ENCODE measurements around the gene DIP2B. TPM values are rescaled to one million over a fixed set of nuclear protein-coding genes. Genes with fewer than 3 reads are reported as not detected.
A peak's percentile ranks its signal among the peaks of the same experiment; 100 is the strongest.

DIP2B gene
- total and polyA plus RNA-seq, 10 donors, result 5.6 to 96.4 (median 61.6) TPM

DNA sequence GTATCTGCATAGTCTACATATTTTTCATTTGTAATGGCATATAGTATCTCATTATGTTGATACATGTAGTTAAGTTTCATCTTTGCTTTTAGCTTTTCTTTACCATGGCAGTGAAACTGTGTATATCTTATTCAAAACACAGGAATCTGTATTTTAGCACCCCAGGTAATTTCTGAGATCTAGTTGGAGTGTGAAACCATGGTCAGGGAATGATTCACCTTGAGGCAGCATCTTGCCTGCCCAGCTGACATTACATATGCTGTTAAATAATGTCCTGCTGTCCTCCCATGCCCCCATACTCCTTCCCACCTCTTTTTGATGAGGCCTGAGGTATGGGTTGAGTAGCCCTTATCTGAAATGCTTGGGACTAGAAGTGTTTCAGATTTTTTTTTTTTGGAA, 133.7 kb downstream of the DIP2B start:
- intact Hi-C loops (cut with DNase I; ENCODE audit: low total_unique reads), result no loop called here
- H3K27ac ChIP-seq, result no peak overlapping the region
- H3K4me3 ChIP-seq, result no peak overlapping the region
- peaks cover 18 to 70% (median 39%) of the 10 kb centered on the region in 6 donors for H3K4me1 ChIP-seq
- H3K36me3 ChIP-seq, result peaks cover 0 to 40% (median 8%) of the 10 kb centered on the region in 6 donors
- H3K27me3 ChIP-seq (replicated peaks in 1 of 7), result no peaks in the 10 kb centered on the region
- H3K9me3 ChIP-seq, result no peaks in the 10 kb centered on the region
- TF ChIP-seq POLR2A (IDR thresholded peaks at IDR 0.05) (no peak), POLR2AphosphoS5 (IDR thresholded peaks at IDR 0.05) (no peak)
- TF ChIP-seq, protein P1, sequence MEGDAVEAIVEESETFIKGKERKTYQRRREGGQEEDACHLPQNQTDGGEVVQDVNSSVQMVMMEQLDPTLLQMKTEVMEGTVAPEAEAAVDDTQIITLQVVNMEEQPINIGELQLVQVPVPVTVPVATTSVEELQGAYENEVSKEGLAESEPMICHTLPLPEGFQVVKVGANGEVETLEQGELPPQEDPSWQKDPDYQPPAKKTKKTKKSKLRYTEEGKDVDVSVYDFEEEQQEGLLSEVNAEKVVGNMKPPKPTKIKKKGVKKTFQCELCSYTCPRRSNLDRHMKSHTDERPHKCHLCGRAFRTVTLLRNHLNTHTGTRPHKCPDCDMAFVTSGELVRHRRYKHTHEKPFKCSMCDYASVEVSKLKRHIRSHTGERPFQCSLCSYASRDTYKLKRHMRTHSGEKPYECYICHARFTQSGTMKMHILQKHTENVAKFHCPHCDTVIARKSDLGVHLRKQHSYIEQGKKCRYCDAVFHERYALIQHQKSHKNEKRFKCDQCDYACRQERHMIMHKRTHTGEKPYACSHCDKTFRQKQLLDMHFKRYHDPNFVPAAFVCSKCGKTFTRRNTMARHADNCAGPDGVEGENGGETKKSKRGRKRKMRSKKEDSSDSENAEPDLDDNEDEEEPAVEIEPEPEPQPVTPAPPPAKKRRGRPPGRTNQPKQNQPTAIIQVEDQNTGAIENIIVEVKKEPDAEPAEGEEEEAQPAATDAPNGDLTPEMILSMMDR (IDR thresholded peaks at IDR 0.05 in 8 of 11, conservative IDR thresholded peaks at IDR 0.05 in 3 of 11), result no peak
- no peak for DNase-seq

DNA sequence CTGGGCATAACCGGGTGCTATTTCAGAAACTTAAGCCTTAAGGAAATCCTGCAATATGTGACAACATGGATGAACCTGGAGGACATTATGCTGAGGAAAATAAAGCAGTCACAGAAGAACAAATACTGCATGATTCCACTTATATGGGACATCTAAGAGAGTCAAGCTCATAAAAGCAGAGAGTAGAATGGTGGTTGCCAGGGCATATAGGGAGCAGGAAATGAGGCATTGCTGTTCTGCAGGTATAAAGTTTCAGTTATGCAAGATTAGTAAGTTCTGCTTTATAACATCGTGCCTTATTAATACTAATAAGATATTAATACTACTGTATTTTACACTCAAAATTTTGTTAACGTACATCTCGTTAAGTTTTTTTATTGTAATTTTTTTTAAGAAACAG, 134.9 kb downstream of the DIP2B start:
- TF ChIP-seq POLR2AphosphoS5 (IDR thresholded peaks at IDR 0.05) (no peak), POLR2A (IDR thresholded peaks at IDR 0.05) (no peak)
- TF ChIP-seq, protein P1 (IDR thresholded peaks at IDR 0.05 in 8 of 11, conservative IDR thresholded peaks at IDR 0.05 in 3 of 11), result no peak

DNA sequence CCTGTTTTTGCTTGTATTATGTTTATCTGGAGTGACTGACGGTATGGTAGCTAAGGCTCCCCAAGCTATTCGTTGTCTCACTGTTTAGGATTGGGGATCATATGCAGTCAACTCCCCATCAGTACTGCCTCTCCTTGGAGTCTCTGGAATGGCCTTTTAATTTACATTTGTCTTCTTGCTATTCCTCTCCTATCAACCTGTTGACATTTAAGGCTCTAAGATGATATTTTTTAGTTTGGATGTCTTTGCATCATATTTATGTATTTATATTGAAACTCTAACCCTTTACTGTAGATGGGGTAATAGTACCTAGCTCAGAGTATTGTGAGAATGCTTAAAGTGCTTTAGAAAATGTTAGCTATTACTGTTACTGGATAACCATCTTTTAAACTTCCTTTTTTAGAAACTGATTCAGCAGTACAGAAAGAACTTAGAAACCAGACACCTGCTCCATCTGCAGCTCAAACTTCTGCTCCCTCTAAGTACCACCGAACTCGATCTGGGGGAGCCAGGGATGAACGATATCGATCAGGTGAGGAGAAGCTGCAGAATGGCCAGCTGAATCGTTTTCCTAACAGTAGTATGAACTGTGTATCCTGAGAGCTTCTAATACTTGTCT, 135.6 kb downstream of the DIP2B start:
- DNase-seq, result no peak
- TF ChIP-seq POLR2A (IDR thresholded peaks at IDR 0.05), result no peak

More for the DNA sequence above, 134.9 kb downstream of the DIP2B start:
- Histone ChIP-seq H3K27me3 (replicated peaks in 1 of 7) (no peaks in the 10 kb centered on the region), H3K9me3 (no peaks in the 10 kb centered on the region), H3K36me3 (peaks cover 0 to 47% (median 13%) of the 10 kb centered on the region in 6 donors), H3K4me1 (peaks cover 18 to 58% (median 30%) of the 10 kb centered on the region in 6 donors), H3K27ac (no peak overlapping the region), H3K4me3 (no peak overlapping the region)
- intact Hi-C loops (cut with DNase I; ENCODE audit: low total_unique reads), result no loop called here
- no peak for DNase-seq
- 73 to 83% (median 80%) methylated on average over 4 of the region's 4 CpGs for WGBS, 5 donors

DNA sequence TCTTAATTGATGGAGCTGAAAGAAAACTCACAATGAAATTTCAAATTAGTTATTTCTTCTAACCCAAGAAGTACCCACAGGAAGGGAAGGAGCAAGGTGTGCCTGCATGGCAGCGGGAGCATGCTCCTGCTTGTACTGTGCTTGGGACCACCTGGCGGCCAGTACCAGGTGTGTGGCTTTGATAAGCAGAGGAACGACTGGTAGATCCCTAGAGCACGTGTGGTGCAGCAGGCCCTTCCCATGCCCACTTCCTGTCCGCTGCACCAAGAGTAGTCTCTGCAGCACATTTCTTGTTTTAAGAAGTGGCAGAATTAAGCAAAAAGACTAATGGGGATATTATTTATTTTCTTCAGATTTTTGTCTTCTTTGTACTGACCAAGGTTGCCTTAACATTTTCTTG, 136.8 kb downstream of the DIP2B start:
- peaks cover 16 to 42% (median 18%) of the 10 kb centered on the region in 6 donors for H3K4me1 ChIP-seq
- WGBS, 5 donors, result 44 to 59% (median 51%) methylated on average over 5 of the region's 5 CpGs
- TF ChIP-seq POLR2AphosphoS5 (IDR thresholded peaks at IDR 0.05) (peak in 1 of 3 donors; percentile 23), POLR2A (IDR thresholded peaks at IDR 0.05) (no peak)
- no peaks in the 10 kb centered on the region for H3K27me3 ChIP-seq (replicated peaks in 1 of 7)
- H3K27ac ChIP-seq, result no peak overlapping the region
- peaks cover 0 to 44% (median 13%) of the 10 kb centered on the region in 6 donors for H3K36me3 ChIP-seq
- no peaks in the 10 kb centered on the region for H3K9me3 ChIP-seq
- intact Hi-C loops (cut with DNase I; ENCODE audit: low total_unique reads), result no loop called here
- no peak for DNase-seq
- no peak overlapping the region for H3K4me3 ChIP-seq

More for the DNA sequence above, 135.6 kb downstream of the DIP2B start:
- WGBS, 5 donors, result 60 to 76% (median 68%) methylated on average over 7 of the region's 7 CpGs
- intact Hi-C loops (cut with DNase I; ENCODE audit: low total_unique reads), result no loop called here
- H3K36me3 ChIP-seq, result peaks cover 0 to 47% (median 13%) of the 10 kb centered on the region in 6 donors
- H3K9me3 ChIP-seq, result no peaks in the 10 kb centered on the region
- peaks cover 18 to 52% (median 26%) of the 10 kb centered on the region in 6 donors for H3K4me1 ChIP-seq
- H3K27me3 ChIP-seq (replicated peaks in 1 of 7), result no peaks in the 10 kb centered on the region
- no peak overlapping the region for H3K4me3 ChIP-seq
- H3K27ac ChIP-seq, result no peak overlapping the region

DNA sequence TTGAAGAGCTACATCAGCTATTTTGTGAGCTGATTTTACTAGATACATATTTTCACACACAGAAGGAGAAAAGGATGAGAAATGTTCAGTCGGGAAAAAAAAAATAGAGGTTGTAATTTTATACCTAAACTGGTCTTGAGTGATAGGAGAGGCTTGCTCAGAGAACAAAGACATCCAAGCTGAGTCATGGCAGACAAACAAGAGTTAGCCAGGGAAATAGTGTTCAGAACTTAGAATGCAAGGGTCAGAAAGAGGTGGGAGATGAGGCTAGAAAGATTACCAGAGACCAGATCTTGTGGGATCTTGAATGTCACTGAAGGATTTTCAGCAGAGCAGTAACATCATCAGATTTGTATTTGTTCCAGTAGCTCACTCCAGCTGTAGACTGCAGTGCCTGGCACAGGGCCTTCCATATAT, 137.3 kb downstream of the DIP2B start:
- no peak overlapping the region for H3K4me3 ChIP-seq
- WGBS, 5 donors, result 22 to 56% (median 42%) methylated on average over 1 of the region's 1 CpG
- H3K27me3 ChIP-seq (replicated peaks in 1 of 7), result no peaks in the 10 kb centered on the region
- no peak overlapping the region for H3K27ac ChIP-seq
- no peaks in the 10 kb centered on the region for H3K9me3 ChIP-seq
- no peak for DNase-seq
- H3K4me1 ChIP-seq, result peaks cover 11 to 37% (median 14%) of the 10 kb centered on the region in 6 donors
- peaks cover 0 to 46% (median 13%) of the 10 kb centered on the region in 6 donors for H3K36me3 ChIP-seq
- TF ChIP-seq POLR2A (IDR thresholded peaks at IDR 0.05), result no peak
- TF ChIP-seq, protein P1 (IDR thresholded peaks at IDR 0.05 in 8 of 11, conservative IDR thresholded peaks at IDR 0.05 in 3 of 11), result no peak
- TF ChIP-seq POLR2AphosphoS5 (IDR thresholded peaks at IDR 0.05), result no peak
- intact Hi-C loops (cut with DNase I; ENCODE audit: low total_unique reads), result no loop called here

Measured in spleen (tissue), 11 donors.